Activated CD8-positive, alpha-beta memory T cell treated with anti-CD3 and anti-CD28 coated beads, Interleukin-2, amount 50 U/mL, for 4 hours (primary cell): ENCODE results near the gene CALR3.
"Not testable (repeated sequence)": the region's sequence is repeated elsewhere in the genome, so short reads cannot be mapped to it uniquely, and the experiment has no call there.

Experiments
- DNase-seq: peaks from one replicate; pipeline ENCODE4 v3.0.0-alpha.2; 2020

Gene CALR3

DNA sequence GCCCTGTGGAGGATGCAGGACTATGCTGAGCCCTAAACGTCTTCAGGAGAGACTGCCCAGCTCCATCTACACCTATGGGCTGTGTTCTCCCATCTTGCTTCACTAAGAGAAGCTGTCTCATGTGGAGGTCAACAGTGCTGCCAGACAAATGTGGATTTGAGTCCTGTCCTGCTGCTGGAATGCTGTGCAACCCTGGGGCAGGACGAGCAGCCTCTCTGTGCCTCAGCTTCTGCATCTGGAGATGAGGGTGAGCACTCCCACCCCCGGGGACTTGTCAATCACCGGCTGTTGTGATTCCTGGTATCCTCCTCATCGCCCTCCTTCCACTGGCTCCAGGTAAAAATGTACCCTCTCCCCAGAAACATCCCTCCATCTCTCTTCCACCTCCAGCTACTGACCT is 40.5 kb downstream of the CALR3 start:
- DNase-seq: no peak

DNA sequence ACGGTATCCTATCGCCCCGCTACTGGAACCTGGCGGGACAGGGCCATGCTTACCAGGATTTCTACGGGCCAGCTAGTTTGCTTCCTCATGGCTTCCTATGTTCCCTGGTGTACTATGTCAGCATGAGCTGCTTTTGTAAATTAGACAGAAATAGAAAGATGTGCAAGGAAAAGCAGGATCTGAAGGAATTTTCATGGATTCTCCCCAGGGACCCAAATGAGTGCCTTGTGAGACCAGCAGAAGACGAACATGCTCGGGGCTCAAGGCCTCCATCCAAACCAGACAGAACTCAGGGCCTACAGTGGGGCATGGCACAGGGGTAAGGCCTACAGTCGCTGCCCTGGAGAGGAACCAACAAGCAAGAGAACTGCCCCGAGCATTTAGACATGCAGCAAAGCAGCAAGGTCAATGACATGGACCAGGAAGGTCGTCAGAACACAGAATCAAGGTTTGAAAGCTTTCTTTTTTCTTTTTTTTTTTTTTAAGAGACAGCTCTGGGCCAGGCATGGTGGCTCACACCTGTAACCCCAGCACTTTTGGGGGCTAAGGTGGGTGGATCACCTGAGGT is 41.5 kb downstream of the CALR3 start:
- DNase-seq: no peak

DNA sequence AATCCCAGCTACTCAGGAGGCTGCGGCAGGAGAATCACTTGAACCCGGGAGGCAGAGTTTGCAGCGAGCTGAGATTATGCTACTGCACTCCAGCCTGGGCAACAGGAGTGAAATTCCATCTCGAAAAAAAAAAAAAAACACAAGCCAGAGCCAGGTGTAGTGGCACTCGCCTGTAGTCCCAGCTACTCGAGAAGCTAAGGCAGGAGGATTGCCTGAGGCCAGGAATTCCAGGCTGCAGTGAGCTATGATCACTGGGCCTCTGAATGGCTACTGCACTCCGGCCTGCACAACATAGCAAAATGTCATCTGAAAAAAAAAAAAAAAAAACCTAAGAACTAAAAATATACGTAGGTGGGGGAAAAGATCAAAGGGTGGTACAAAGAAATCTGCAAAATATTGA is 43.6 kb downstream of the CALR3 start:
- DNase-seq: no peak

DNA sequence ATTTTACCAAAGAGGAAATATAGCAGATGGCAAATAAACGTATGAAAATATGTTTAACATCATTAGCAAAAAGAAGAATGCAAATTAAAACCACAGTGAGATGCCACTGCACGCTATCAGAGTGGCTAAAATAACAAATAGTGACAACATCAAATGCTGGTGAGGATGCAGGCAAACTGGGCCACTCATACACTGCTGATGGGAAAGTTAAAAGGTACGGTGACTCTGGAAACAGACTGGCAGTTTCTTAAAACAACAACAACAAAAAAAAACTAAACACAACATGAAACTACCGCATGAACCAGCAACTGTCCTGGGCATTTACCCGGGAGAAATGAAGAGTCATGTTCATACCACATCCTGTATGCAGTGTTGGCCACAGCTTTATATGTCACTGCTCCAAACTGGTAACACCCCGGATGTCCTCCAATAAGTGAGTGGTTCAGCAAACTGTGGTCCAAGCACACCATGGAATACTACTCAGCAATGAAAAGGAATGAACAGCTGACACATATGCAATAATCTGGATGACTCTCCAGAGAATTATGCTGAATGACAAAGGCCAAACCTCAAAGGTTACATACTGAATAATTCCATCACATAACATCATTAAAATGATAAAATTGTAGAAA is 46.5 kb downstream of the CALR3 start:
- DNase-seq: no peak

DNA sequence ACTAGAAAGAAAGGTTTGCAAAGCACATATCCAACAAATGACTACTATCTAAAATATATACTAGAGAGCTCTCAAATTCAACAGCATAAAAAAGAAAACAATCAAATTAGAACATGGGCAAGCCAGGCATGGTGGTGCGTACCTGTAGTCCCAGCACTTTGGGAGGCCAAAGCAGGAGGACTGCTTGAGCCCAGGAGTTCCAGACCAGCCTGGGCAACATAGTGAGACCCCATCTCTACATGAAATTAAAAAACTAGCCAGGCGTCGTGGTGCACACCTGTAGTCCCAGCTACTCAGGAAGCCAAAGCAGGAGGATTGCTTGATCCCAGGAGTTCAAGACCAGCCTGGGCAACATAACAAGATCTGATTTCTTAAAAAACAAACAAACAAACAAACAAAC is 47.1 kb downstream of the CALR3 start:
- DNase-seq: not testable (repeated sequence)

DNA sequence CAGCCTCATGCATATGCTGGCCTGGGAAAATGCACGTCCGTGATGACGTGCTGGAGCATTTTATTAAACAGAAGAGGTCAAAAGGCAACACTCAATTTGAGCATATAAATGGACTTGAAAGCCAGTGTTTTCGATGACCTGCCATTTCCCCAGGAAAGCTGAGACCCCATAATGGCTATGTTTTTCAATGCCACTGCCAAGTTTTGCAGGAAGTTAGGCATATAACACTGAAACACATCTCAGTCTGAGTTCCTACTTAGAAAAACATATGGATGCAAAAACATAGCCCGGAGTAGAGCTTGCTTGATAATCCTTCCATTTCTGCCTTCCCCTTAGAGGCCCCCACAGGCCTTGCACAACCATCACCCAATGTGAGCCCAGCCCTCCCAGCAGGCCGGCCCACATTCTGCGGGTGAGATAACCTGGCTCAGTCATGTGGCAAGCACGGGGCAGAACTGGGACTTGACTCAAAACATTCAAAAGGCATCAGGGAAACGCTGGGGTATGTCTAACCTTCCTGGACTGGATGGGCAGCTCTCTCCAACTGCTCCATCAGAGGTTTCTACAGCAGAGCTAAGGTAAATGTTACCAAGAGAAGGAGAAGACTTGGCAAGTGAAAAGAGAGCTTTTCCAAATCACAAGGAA is 49.1 kb downstream of the CALR3 start:
- DNase-seq: peak; percentile 39

DNA sequence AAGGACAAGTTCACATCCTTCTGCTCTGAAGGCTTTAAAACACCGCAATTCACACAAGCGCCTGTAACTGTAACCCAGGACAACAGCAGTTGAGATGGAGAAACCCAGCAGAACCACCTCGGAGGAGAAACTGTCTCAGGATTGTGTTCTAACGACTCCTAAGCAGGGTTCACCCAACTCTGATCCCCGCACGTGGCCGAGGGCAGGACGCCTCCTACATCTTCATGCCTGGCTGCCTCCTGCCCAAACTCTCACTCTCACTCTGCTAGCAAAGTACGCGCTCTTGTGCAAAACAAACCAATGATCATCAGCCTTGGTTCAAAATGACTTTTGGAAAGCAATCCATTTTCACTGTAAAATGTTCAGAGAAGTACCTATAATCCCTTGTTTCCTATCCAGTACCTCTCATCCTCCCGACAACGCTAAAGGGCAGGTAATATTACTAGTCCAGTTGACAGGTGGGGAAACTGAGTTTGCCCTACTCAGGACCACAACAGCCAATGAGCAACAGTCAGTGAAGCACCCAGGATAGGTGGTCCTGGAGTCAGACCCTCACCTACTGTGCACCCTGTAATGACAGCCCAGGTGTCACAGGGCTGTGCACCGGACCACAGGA is 49.8 kb downstream of the CALR3 start:
- DNase-seq: no peak

DNA sequence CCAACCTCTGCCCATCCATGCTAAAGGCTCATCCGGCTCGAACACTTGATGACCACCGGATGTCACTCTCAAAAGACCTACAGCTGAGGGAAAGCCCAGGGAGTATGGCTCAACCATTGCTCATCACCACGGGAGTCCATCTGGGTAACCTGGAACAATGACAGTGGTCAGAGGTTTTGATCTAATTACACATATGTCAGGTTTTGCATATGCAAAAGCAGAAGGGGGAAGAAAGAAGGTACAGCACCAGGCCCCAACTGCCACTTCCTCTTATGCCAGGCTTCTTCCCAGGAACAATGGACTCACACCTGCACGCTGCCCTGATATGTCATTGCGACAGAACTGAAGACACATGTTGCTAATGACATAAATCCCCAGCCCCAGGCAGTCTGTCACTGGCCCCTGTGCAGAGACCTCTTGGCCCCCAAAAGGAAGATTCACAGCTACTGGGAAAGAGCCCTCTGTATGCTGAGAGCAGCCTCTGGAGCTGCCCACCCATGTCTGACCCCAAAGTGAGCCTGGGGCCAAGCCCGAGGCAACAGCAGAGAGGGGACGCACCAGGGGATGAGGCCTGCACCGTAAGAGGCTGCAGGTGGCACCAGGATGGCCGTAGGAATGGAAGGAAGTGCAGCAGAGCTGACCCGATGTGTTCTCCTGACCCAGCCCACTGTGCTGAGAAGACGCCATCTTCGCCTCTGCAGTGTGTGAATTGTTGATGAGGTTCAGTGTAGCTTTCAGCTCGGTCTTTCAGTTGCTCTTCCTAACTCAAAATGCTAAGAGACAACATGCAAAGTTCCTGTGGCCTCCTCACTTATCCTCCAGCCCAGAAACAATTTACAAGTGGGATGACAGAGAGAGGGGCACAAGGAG is 50.5 kb downstream of the CALR3 start:
- no peak for DNase-seq

DNA sequence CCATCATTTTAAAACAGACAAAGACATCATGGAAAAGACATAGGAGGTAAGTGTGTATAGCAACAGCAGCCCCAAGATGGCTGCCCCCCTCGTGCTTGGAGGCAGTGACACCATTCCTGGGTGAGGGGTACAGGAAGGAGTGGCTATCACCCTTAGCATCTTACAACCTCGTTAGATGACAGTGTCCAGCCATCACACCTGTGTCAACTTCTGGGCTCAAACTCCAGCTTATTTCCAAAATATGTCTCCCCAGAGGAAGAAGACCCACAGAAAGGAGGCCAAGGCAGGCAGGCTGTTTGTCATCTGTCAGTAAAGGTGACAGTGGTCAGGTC is 51.7 kb downstream of the CALR3 start:
- no peak for DNase-seq

DNA sequence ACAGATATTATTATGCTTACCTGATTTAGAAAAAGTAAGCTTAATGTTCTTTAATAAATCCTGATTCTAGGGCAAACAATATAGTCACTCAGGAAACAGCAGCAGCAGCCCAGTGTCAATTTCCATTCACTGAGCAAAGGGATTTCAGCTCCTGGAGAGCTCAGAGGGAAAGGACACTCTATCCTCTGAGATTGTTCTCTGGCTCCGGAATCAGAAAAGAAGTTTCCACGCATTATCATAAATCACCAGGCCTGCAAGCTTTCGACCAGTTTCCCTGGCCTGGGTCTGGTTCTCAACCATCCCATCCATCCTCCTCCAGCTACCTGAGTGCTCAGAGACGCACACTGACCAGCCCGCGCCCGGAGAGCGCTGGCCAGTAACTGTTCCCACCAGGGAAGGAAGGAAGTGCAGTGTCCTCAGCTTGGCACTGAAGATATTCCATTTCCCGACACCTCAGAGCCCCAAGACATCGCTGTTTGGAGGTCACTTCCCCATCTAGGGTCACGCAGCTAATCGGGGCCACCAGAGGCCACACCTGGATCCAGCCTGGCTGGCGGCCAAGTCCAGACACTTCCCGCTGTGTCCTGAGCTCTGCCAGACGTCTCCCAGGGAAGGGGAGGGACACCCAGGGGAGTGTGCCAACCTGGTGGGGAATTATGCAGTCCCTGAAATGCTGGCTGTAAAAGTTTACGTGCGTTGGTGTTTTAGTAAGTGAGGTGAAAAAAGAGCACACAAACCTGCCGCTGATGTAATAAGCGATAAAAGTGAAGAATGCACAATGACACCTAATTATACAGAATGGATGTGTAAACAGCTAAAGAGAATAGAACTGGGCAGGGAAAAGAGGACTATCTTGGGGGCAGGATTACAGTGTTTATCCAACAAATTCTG is 53.3 kb downstream of the CALR3 start:
- DNase-seq: no peak

DNA sequence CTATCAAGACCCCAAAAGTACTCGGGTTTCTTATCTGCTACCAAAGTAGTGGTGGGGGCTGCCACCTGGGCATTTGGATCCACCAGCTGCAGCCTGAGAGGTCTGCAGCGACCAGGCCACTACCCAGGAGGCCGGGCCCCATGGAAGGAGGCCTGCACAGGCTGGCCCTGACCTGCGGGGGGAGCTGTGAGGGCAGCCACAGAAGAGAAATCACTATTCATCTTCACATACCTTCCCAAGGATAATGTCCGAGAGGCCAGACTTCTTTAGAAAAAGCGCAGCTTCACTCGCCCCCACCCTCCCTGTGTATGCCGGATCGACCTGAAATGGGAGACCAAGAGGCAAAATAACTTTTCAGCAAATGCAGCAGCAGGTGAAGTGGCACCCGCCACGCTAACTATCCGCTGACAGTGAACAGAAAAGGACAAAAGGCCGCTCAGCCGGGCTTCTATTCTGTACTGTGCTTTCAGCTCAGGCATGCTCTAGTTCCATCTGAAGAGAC is 54.3 kb downstream of the CALR3 start:
- DNase-seq: no peak

DNA sequence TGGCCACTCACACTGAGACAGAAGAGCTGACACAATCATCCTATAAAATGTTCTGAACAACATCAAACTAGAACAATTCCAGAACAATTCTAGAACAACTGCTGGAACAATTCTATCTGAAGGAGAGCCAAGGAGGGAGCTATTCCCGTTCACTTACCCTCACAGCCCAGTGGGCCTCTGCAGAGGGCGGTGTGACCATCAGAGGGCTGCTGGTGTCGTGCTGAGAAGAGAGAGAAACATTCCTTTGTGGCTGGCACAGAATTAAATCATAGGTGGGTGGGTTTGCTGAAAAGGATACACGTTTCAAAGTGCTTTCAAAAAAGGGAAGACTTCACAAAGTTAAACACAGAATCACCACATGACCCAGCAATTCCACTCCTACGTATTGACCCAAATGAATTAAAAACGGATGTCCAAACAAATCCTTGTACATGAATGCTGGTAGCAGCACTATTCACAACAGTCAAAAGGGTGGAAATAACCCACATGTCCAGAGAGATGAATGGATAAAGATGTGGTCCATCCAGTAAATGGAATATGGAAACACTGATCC is 59.1 kb downstream of the CALR3 start:
- DNase-seq: no peak

DNA sequence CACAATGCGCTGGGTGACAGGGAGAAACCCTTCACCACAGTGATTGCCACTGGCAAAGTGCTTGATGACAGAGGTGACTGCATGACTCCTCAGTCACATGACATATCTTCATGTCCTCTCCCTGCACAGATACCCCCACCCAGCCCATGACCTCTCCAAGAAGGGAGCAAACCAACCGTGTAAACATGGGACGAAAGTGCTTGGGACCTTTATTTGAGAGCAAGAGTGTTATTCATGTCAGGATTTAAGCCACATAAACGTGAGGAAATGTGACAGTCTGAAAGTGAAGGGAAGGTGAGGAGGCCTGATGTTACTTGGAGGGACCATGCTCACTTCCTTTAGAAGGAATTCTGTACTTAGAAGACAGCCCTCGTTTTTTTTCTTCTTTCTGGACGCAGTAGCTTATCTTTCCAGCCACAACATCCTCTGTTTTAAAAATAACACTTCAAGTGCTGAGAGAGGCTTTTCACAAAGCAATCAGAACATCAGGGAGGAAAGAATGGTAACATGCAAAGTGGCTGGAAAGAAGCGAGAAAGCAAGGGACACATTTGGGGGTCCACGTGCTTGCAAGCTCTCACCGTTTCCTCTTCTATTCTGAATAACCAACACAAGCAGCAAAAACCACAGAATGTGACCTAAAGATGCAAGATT is 59.8 kb downstream of the CALR3 start:
- DNase-seq: no peak

DNA sequence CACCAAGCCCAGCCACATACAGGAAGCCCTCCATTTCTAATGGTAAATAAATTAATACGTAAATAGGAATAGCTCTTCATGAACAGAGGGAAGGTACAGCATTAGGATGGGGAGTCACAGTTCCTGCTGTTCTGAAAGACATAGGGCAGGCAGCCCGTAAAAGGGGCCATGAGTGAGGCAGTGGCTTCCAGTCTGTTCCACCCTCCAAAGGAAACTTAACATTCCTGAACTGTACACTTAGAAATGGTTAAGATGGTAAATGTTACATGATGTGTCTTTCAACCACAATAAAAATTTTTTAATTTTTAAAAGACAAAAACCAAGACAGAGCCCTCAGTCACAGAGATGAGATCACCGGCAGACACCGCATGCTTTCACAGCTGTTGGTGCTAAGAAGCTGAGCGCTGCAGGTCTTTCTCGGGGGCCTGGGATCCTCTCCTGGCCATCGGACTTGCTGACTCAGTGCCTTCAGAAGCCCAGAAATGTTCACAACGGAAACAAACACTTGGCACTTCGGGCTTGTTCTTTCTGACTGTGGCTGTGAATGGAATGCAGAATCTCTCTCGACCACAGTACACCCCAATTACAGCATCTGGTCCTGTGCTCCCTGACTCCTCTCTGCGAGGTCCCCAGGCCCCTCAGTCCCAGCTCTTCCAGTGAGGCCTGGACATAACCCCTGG is 60.6 kb downstream of the CALR3 start:
- no peak for DNase-seq

DNA sequence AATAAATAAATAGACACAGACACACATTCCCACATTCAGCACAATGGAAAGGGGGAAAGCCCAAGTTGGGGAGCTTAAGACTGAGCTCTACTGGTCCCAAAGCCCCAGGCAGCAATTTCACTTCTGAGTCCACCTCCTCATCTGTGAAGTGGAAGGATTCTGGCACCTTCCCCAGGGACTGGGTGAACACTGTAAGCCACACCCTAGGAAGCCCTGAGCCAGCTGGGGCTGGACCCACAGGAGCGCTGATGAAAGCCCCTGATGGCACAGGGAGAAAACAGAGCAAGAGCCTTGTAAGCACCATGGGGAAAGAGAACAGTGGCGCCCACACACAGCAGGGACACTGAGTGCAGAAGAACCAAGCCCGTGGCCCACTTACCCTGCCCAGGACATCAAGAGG is 62.0 kb downstream of the CALR3 start:
- no peak for DNase-seq

DNA sequence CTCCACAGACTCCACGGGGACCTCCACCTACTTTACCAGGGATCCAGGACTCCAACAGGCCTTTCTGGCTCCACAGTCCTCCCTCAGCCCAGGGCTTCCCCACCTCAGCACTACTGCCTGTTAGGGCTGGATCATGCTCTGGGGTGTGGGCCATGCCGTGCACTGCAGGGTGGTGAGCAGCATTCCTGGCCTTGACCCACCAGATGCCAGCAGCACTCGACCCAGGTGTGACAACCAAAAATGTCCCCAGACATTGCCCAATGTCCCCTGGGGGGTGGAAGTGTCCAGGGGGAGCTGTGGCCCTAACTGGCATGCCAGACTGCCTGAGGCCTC is 66.2 kb downstream of the CALR3 start:
- DNase-seq: no peak

DNA sequence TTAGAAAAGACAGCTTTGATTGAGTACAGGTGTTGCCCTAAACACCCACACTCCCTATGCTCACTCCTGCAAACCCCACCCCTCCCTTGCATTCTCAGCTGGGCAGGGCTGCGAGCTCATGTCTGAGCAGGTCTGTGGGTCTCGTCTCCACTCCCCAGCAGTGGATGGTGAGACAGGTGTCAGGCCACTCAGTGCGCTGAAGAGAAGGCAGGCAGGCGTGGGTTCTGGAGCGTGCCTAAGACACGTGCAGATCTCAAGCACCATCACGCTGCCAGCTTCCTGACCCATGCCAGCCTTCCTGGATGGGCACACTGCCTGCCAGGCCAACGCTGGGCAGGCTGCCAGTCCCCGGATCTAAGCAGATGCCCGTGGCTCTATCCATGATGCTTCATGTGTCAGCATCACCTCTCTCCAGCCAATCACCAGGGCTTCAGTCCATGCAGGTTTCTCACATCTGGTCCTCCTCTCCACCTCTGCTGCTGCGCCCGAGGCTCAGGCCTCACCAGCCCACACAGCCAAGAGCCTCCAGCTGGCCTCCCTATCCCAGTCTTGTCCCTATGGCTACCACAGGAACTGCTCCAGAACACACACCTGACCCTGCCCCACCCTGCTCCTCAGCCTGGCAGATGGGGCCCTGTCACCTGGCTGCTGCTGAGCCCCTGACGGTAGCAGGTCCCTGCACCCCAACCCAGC is 66.8 kb downstream of the CALR3 start:
- no peak for DNase-seq
